Measurements from ENCODE around the gene SLC7A11. TPM values are rescaled to one million over a fixed set of nuclear protein-coding genes. Genes with fewer than 3 reads are reported as not detected.

Gene SLC7A11
- total RNA-seq, 1 donor from 2014 or later = 9.6 TPM

- Histone ChIP-seq H3K4me2 (no peak overlapping the region), H4K20me1 (ENCODE audit: low read depth) (no peaks in the 10 kb centered on the region), H3K4me1 (no peaks in the 10 kb centered on the region), H3K36me3 (no peaks in the 10 kb centered on the region), H3F3A (ENCODE audit: low read depth) (no peaks in the 10 kb centered on the region), H3K4me3 (no peak overlapping the region), H2AFZ (replicated peaks) (no peak overlapping the region), H3K9ac (no peak overlapping the region), H3K27ac (no peak overlapping the region), H3K9me3 (ENCODE audit: low read depth) (no peaks in the 10 kb centered on the region), H3K27me3 (no peaks in the 10 kb centered on the region), H3K79me2 (ENCODE audit: low read depth) (no peaks in the 10 kb centered on the region)
- H3K27me3 Mint-ChIP-seq (ENCODE audit: insufficient read depth, low read depth) = no peaks in the 10 kb centered on the region
- TF ChIP-seq EZH2 (IDR thresholded peaks at IDR 0.05) = no peak
- no peak for TF ChIP-seq CTCF (IDR thresholded peaks at IDR 0.05)
- TF ChIP-seq EZH2phosphoT487 (IDR thresholded peaks at IDR 0.05) = no peak
- no peak for DNase-seq (ENCODE audit: low spot score)
- no peaks in the 10 kb centered on the region for H3K9me3 Mint-ChIP-seq
- H3K27ac Mint-ChIP-seq = no peak overlapping the region
- H3K4me1 Mint-ChIP-seq = no peaks in the 10 kb centered on the region
- H3K36me3 Mint-ChIP-seq = no peaks in the 10 kb centered on the region
- H3K4me3 Mint-ChIP-seq = no peak overlapping the region
Observed at GRCh38 chr4:138140879-138141278, 101.3 kb downstream of the SLC7A11 start.

- Mint-ChIP-seq H3K9me3 (no peaks in the 10 kb centered on the region), H3K4me1 (no peaks in the 10 kb centered on the region), H3K36me3 (no peaks in the 10 kb centered on the region), H3K27ac (no peak overlapping the region), H3K4me3 (no peak overlapping the region), H3K27me3 (ENCODE audit: insufficient read depth, low read depth) (no peaks in the 10 kb centered on the region)
- Histone ChIP-seq H3K4me2 (no peak overlapping the region), H3K27ac (no peak overlapping the region), H3F3A (ENCODE audit: low read depth) (no peaks in the 10 kb centered on the region), H3K4me3 (no peak overlapping the region), H3K36me3 (no peaks in the 10 kb centered on the region), H3K27me3 (no peaks in the 10 kb centered on the region), H3K79me2 (ENCODE audit: low read depth) (no peaks in the 10 kb centered on the region), H4K20me1 (ENCODE audit: low read depth) (no peaks in the 10 kb centered on the region), H3K9ac (no peak overlapping the region), H3K9me3 (ENCODE audit: low read depth) (no peaks in the 10 kb centered on the region), H2AFZ (replicated peaks) (peak overlapping the region; percentile 59), H3K4me1 (no peaks in the 10 kb centered on the region)
- DNase-seq (ENCODE audit: low spot score) = no peak
- TF ChIP-seq EZH2phosphoT487 (IDR thresholded peaks at IDR 0.05) (no peak), EZH2 (IDR thresholded peaks at IDR 0.05) (no peak), CTCF (IDR thresholded peaks at IDR 0.05) (no peak)
Observed at GRCh38 chr4:138138774-138139173, 103.4 kb downstream of the SLC7A11 start.

GRCh38 chr4:138135610-138136009 lies 106.5 kb downstream of the SLC7A11 start:
- no peaks in the 10 kb centered on the region for H3K36me3 ChIP-seq
- Mint-ChIP-seq H3K9me3 (peaks cover 9% of the 10 kb centered on the region), H3K27ac (no peak overlapping the region), H3K27me3 (ENCODE audit: insufficient read depth, low read depth) (peaks cover 6% of the 10 kb centered on the region), H3K36me3 (no peaks in the 10 kb centered on the region), H3K4me3 (no peak overlapping the region), H3K4me1 (no peaks in the 10 kb centered on the region)
- no peak overlapping the region for H3K27ac ChIP-seq
- no peaks in the 10 kb centered on the region for H3F3A ChIP-seq (ENCODE audit: low read depth)
- no peak for DNase-seq (ENCODE audit: low spot score)
- no peak overlapping the region for H2AFZ ChIP-seq (replicated peaks)
- H3K9ac ChIP-seq = no peak overlapping the region
- no peak overlapping the region for H3K4me2 ChIP-seq
- H4K20me1 ChIP-seq (ENCODE audit: low read depth) = no peaks in the 10 kb centered on the region
- no peaks in the 10 kb centered on the region for H3K79me2 ChIP-seq (ENCODE audit: low read depth)
- H3K9me3 ChIP-seq (ENCODE audit: low read depth) = no peaks in the 10 kb centered on the region
- no peak overlapping the region for H3K4me3 ChIP-seq
- TF ChIP-seq CTCF (IDR thresholded peaks at IDR 0.05) (no peak), EZH2phosphoT487 (IDR thresholded peaks at IDR 0.05) (no peak), EZH2 (IDR thresholded peaks at IDR 0.05) (no peak)
- H3K4me1 ChIP-seq = no peaks in the 10 kb centered on the region
- no peaks in the 10 kb centered on the region for H3K27me3 ChIP-seq
